HG02642 (cell line): ENCODE data around the gene CACNB2.
A peak's percentile ranks its signal among the peaks of the same experiment; 100 is the strongest.

Experiments used
- ATAC-seq: cut with Tn5 transposase; IDR thresholded peaks from one replicate; pipeline ENCODE4 v1.9.1; 2021; ENCODE audit warnings: mild to moderate bottlenecking; ENCODE audit not compliant: unreplicated experiment, poor library complexity

CACNB2 gene

GRCh38 chr10:18268005-18268404 lies 127.8 kb downstream of the CACNB2 start:
- no peak for ATAC-seq

GRCh38 chr10:18271491-18271890 lies 131.3 kb downstream of the CACNB2 start:
- ATAC-seq: no peak

GRCh38 chr10:18273039-18273438 lies 132.8 kb downstream of the CACNB2 start:
- ATAC-seq: no peak

GRCh38 chr10:18278181-18278580 lies 138.0 kb downstream of the CACNB2 start:
- ATAC-seq: no peak

GRCh38 chr10:18279173-18279572 lies 138.9 kb downstream of the CACNB2 start:
- no peak for ATAC-seq

- no peak for ATAC-seq
Observed at GRCh38 chr10:18282094-18282493, 141.9 kb downstream of the CACNB2 start.

GRCh38 chr10:18290651-18291313 lies 150.6 kb downstream of the CACNB2 start:
- no peak for ATAC-seq

GRCh38 chr10:18293536-18294510 lies 153.6 kb downstream of the CACNB2 start:
- ATAC-seq: peak; percentile 67

- ATAC-seq: no peak
Observed at GRCh38 chr10:18294633-18295032, 154.4 kb downstream of the CACNB2 start.

- ATAC-seq: no peak
Observed at GRCh38 chr10:18297659-18298058, 157.4 kb downstream of the CACNB2 start.

GRCh38 chr10:18298256-18298655 lies 158.0 kb downstream of the CACNB2 start:
- ATAC-seq: no peak

GRCh38 chr10:18303851-18304801 lies 163.9 kb downstream of the CACNB2 start:
- no peak for ATAC-seq

GRCh38 chr10:18306031-18306430 lies 165.8 kb downstream of the CACNB2 start:
- no peak for ATAC-seq

GRCh38 chr10:18308600-18308999 lies 168.4 kb downstream of the CACNB2 start:
- no peak for ATAC-seq

- ATAC-seq: no peak
Observed at GRCh38 chr10:18310761-18311160, 170.5 kb downstream of the CACNB2 start.

GRCh38 chr10:18312374-18313139 lies 172.3 kb downstream of the CACNB2 start:
- ATAC-seq: peak; percentile 75

GRCh38 chr10:18313140-18313530 lies 172.9 kb downstream of the CACNB2 start:
- ATAC-seq: no peak

- ATAC-seq: no peak
Observed at GRCh38 chr10:18313626-18314025, 173.4 kb downstream of the CACNB2 start.

- ATAC-seq: no peak
Observed at GRCh38 chr10:18319628-18320027, 179.4 kb downstream of the CACNB2 start.

- ATAC-seq: no peak
Observed at GRCh38 chr10:18321371-18321770, 181.1 kb downstream of the CACNB2 start.
